Neutrophil (primary cell): ENCODE data around the gene CDKN1B.

Experiments used
- H3K27ac ChIP-seq: fragments of 200-600 bp; sonication (generic); 2 replicates; pipeline ENCODE4 v1.5.1; 2016; ENCODE audit warnings: mild to moderate bottlenecking, moderate library complexity
- H3K27me3 ChIP-seq: fragments of 200-600 bp; sonication (generic); 2 replicates; pipeline ENCODE4 v1.6.0; 2016; ENCODE audit warnings: mild to moderate bottlenecking
- H3K36me3 ChIP-seq: fragments of 200-600 bp; sonication (generic); 2 replicates; pipeline ENCODE4 v1.5.1; 2017
- H3K4me1 ChIP-seq, 2 experiments: fragments of 200-600 bp in 1 of 2; sonication (generic) in 1 of 2; 1 replicate in 1 of 2; 2 replicates in 1 of 2; pipeline versions ENCODE4 v1.5.1 to v1.6.1; 2013 to 2016; ENCODE audit warnings: low read depth in 1 of 2, low read length in 1 of 2, mild to moderate bottlenecking in 1 of 2, moderate library complexity in 1 of 2; ENCODE audit not compliant: control insufficient read depth in 1 of 2, insufficient read depth in 1 of 2
- H3K4me3 ChIP-seq, 2 experiments: fragments of 200-600 bp in 1 of 2; sonication (generic) in 1 of 2; 1 replicate in 1 of 2; 2 replicates in 1 of 2; pipeline ENCODE4 v1.5.1; 2013 to 2016; ENCODE audit warnings: low read depth in 1 of 2, low read length in 1 of 2, mild to moderate bottlenecking in 1 of 2, moderate library complexity in 1 of 2
- H3K9me3 ChIP-seq: fragments of 200-600 bp; sonication (generic); 2 replicates; pipeline ENCODE4 v1.5.1; 2016
- CTCF ChIP-seq: fragments of 200-600 bp; sonication (generic); IDR thresholded peaks from 2 replicates; pipeline ENCODE4 v1.5.1; 2016; ENCODE audit warnings: antibody characterized with exemption

CDKN1B gene

GRCh38 chr12:12716793-12717585, at the start of gene CDKN1B:
Gene CDKN1B (plus strand): TSS chr12:12717368. CDS start chr12:12717840, 472 bp downstream.
- TF ChIP-seq CTCF, result peak; percentile 47
- no peaks in the 10 kb centered on the region for H3K27me3 ChIP-seq
- H3K9me3 ChIP-seq, result no peaks in the 10 kb centered on the region
- H3K27ac ChIP-seq, result peak within 1 kb of the TSS; percentile 95
- H3K36me3 ChIP-seq, result peaks cover 31% of the 10 kb centered on the region
- peak within 1 kb of the TSS; percentile 91 for H3K4me3 ChIP-seq
- peaks cover 54 to 57% of the 10 kb centered on the region in 2 experiments for H3K4me1 ChIP-seq

GRCh38 chr12:12668005-12668404, 49.2 kb upstream of the CDKN1B start:
- Histone ChIP-seq H3K4me3 (no peak overlapping the region), H3K36me3 (no peaks in the 10 kb centered on the region), H3K27me3 (no peaks in the 10 kb centered on the region), H3K27ac (no peak overlapping the region), H3K4me1 (no peaks in the 10 kb centered on the region), H3K9me3 (no peaks in the 10 kb centered on the region)
- no peak for TF ChIP-seq CTCF

GRCh38 chr12:12669020-12669419, 48.1 kb upstream of the CDKN1B start:
- Histone ChIP-seq H3K36me3 (no peaks in the 10 kb centered on the region), H3K4me3 (no peak overlapping the region), H3K27me3 (no peaks in the 10 kb centered on the region), H3K27ac (no peak overlapping the region), H3K9me3 (no peaks in the 10 kb centered on the region), H3K4me1 (no peaks in the 10 kb centered on the region)
- no peak for TF ChIP-seq CTCF

GRCh38 chr12:12671850-12672660, 45.1 kb upstream of the CDKN1B start:
- H3K9me3 ChIP-seq, result no peaks in the 10 kb centered on the region
- H3K4me1 ChIP-seq, result no peaks in the 10 kb centered on the region
- H3K27me3 ChIP-seq, result no peaks in the 10 kb centered on the region
- no peak for TF ChIP-seq CTCF
- no peaks in the 10 kb centered on the region for H3K36me3 ChIP-seq
- H3K27ac ChIP-seq, result no peak overlapping the region
- H3K4me3 ChIP-seq, result no peak overlapping the region

- Histone ChIP-seq H3K4me3 (no peak overlapping the region), H3K4me1 (no peaks in the 10 kb centered on the region), H3K9me3 (no peaks in the 10 kb centered on the region), H3K27me3 (no peaks in the 10 kb centered on the region), H3K27ac (no peak overlapping the region), H3K36me3 (no peaks in the 10 kb centered on the region)
- TF ChIP-seq CTCF, result no peak
Measured at GRCh38 chr12:12673296-12673695, 43.9 kb upstream of the CDKN1B start.
